Astrocyte (in vitro differentiated cells and primary cell): ENCODE data around the gene ANKRD66. TPM values are rescaled to one million over a fixed set of nuclear protein-coding genes. Genes with fewer than 3 reads are reported as not detected.

ENCODE experiments used
- DNase-seq: peaks from one replicate; pipeline ENCODE4 v3.0.0-alpha.2; 2010; ENCODE audit warnings: low read depth
- FAIRE-seq: peaks from 2 replicates; lab custom pipeline; 2011; peaks lifted over from hg19 to GRCh38; lab: Jason Lieb, UNC
- H2AFZ ChIP-seq: 2 replicates; pipeline ENCODE4 v1.6.0; 2012; ENCODE audit warnings: low read depth, low read length, inconsistent platforms
- H3K27ac ChIP-seq: 2 replicates; pipeline ENCODE4 v1.5.1; 2011; ENCODE audit warnings: low read depth, low read length, inconsistent platforms
- H3K27me3 ChIP-seq: 2 replicates; pipeline ENCODE4 v1.6.0; 2011; ENCODE audit warnings: low read length, inconsistent platforms; ENCODE audit not compliant: insufficient read depth
- H3K36me3 ChIP-seq: 2 replicates; pipeline ENCODE4 v1.5.1; 2011; ENCODE audit warnings: low read length, inconsistent platforms; ENCODE audit not compliant: insufficient read depth
- H3K4me1 ChIP-seq: 2 replicates; pipeline ENCODE4 v1.5.1; 2011; ENCODE audit warnings: low read length, inconsistent platforms; ENCODE audit not compliant: insufficient read depth
- H3K4me2 ChIP-seq: 2 replicates; pipeline ENCODE4 v1.6.0; 2012; ENCODE audit warnings: low read length, inconsistent platforms
- H3K4me3 ChIP-seq: 2 replicates; pipeline ENCODE4 v1.5.1; 2011; ENCODE audit warnings: low read depth, mild to moderate bottlenecking, low read length, inconsistent platforms; ENCODE audit not compliant: insufficient read depth
- H3K79me2 ChIP-seq: 2 replicates; pipeline ENCODE4 v1.6.0; 2012; ENCODE audit warnings: mild to moderate bottlenecking, low read length, inconsistent platforms; ENCODE audit not compliant: insufficient read depth
- H3K9ac ChIP-seq: 2 replicates; pipeline ENCODE4 v1.6.0; 2012; ENCODE audit warnings: mild to moderate bottlenecking, low read length, inconsistent platforms
- H3K9me3 ChIP-seq: 2 replicates; pipeline ENCODE4 v1.5.1; 2012; ENCODE audit warnings: low read depth, mild to moderate bottlenecking, low read length, inconsistent platforms; ENCODE audit not compliant: insufficient read depth
- H4K20me1 ChIP-seq: 2 replicates; pipeline ENCODE4 v1.6.0; 2012; ENCODE audit warnings: low read length, inconsistent platforms; ENCODE audit not compliant: insufficient read depth
- H3K27ac Mint-ChIP-seq: one replicate; pipeline ENCODE4 v1.8.0; 2021; ENCODE audit warnings: mild to moderate bottlenecking, mixed read lengths; ENCODE audit not compliant: unreplicated experiment
- H3K27me3 Mint-ChIP-seq: one replicate; pipeline ENCODE4 v1.8.0; 2021; ENCODE audit warnings: low read depth, mixed read lengths; ENCODE audit not compliant: unreplicated experiment
- H3K36me3 Mint-ChIP-seq: one replicate; pipeline ENCODE4 v1.8.0; 2021; ENCODE audit warnings: low read depth, mixed read lengths; ENCODE audit not compliant: unreplicated experiment
- H3K4me1 Mint-ChIP-seq: one replicate; pipeline ENCODE4 v1.8.0; 2021; ENCODE audit warnings: low read depth, mixed read lengths; ENCODE audit not compliant: unreplicated experiment
- H3K4me3 Mint-ChIP-seq: one replicate; pipeline ENCODE4 v1.8.0; 2021; ENCODE audit warnings: mild to moderate bottlenecking, moderate library complexity, mixed read lengths; ENCODE audit not compliant: unreplicated experiment
- H3K9me3 Mint-ChIP-seq: one replicate; pipeline ENCODE4 v1.8.0; 2021; ENCODE audit warnings: mild to moderate bottlenecking, mixed read lengths; ENCODE audit not compliant: unreplicated experiment
- CTCF ChIP-seq: IDR thresholded peaks from 2 replicates; pipeline ENCODE4 v1.5.1; 2011; ENCODE audit warnings: low read depth, mild to moderate bottlenecking, inconsistent platforms, low read length, moderate library complexity; ENCODE audit not compliant: insufficient read depth
- EZH2 ChIP-seq: IDR thresholded peaks from 2 replicates; pipeline ENCODE4 v1.6.1; 2012; ENCODE audit warnings: mild to moderate bottlenecking, low read length, inconsistent platforms; ENCODE audit not compliant: insufficient read depth
- total RNA-seq: library from RNA; stranded (reverse); gene quantifications from 2 replicates; pipeline ENCODE4 v1.2.1, GENCODE V29; 2021

Gene ANKRD66
- total RNA-seq, 1 donor from 2014 or later, result not detected

DNA sequence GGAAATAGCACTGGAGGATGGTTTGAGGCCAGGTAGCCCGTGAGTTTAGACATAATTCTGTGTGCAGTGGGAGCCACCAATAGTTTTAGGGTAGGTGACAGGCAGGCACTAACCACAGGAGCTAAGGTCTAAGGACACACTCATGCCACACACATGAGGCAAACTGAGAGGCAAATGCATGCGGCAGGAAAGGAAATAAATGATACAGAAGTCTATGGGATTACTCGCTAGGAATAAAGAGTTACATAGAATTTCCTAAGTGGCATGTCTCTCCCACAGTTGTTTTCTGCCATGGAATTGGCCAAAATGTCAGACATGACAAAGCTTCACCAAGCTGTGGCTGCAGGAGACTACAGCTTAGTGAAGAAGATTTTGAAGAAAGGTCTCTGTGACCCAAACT is 4.9 kb downstream of the ANKRD66 start:
- Histone ChIP-seq H3K27me3 (no peaks in the 10 kb centered on the region), H3K27ac (no peak overlapping the region), H3K9me3 (no peaks in the 10 kb centered on the region), H3K9ac (no peak overlapping the region), H4K20me1 (no peaks in the 10 kb centered on the region), H3K4me3 (no peak overlapping the region), H3K4me1 (no peaks in the 10 kb centered on the region), H2AFZ (no peak overlapping the region), H3K36me3 (no peaks in the 10 kb centered on the region), H3K4me2 (no peak overlapping the region), H3K79me2 (no peaks in the 10 kb centered on the region)
- DNase-seq, result no peak
- no peak for FAIRE-seq
- H3K27me3 Mint-ChIP-seq, result no peaks in the 10 kb centered on the region
- no peak overlapping the region for H3K4me3 Mint-ChIP-seq
- H3K36me3 Mint-ChIP-seq, result no peaks in the 10 kb centered on the region
- no peak for TF ChIP-seq EZH2
- no peak for TF ChIP-seq CTCF
- H3K4me1 Mint-ChIP-seq, result no peaks in the 10 kb centered on the region
- H3K27ac Mint-ChIP-seq, result no peak overlapping the region
- no peaks in the 10 kb centered on the region for H3K9me3 Mint-ChIP-seq

DNA sequence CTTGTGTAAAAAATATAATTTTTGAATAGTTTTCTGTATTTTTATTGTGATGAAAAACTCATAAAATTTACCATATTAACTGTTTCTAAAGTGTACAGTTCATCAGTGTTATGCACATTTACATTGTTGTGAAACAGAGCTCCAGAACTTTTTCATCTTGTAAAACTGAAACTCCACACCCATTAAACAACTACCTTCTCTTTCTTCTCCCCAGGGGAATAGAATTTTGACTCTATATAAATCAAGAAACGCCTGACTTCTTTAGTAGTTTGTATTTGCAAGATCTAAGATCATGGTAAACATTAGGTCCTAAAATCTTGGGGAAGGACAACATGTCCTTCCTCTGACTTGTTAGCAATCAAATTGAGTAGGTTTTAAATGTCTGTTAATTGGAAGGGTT is 9.1 kb downstream of the ANKRD66 start:
- Histone ChIP-seq H3K4me2 (no peak overlapping the region), H3K36me3 (no peaks in the 10 kb centered on the region), H3K79me2 (no peaks in the 10 kb centered on the region), H3K4me3 (no peak overlapping the region), H3K27ac (no peak overlapping the region), H2AFZ (no peak overlapping the region), H3K4me1 (peaks cover 5% of the 10 kb centered on the region), H4K20me1 (no peaks in the 10 kb centered on the region), H3K9me3 (no peaks in the 10 kb centered on the region), H3K9ac (no peak overlapping the region), H3K27me3 (no peaks in the 10 kb centered on the region)
- Mint-ChIP-seq H3K9me3 (no peaks in the 10 kb centered on the region), H3K4me3 (no peak overlapping the region), H3K36me3 (no peaks in the 10 kb centered on the region), H3K27ac (no peak overlapping the region), H3K4me1 (no peaks in the 10 kb centered on the region), H3K27me3 (no peaks in the 10 kb centered on the region)
- no peak for TF ChIP-seq EZH2
- FAIRE-seq (no peak), DNase-seq (no peak)

- Histone ChIP-seq H2AFZ (no peak overlapping the region), H3K27me3 (no peaks in the 10 kb centered on the region), H3K4me3 (no peak overlapping the region), H3K36me3 (no peaks in the 10 kb centered on the region), H3K79me2 (no peaks in the 10 kb centered on the region), H3K9ac (no peak overlapping the region), H4K20me1 (no peaks in the 10 kb centered on the region), H3K9me3 (no peaks in the 10 kb centered on the region), H3K27ac (no peak overlapping the region), H3K4me1 (peaks cover 5% of the 10 kb centered on the region), H3K4me2 (peak overlapping the region; percentile 7)
- H3K4me1 Mint-ChIP-seq, result no peaks in the 10 kb centered on the region
- no peaks in the 10 kb centered on the region for H3K9me3 Mint-ChIP-seq
- FAIRE-seq (no peak), DNase-seq (no peak)
- no peak overlapping the region for H3K4me3 Mint-ChIP-seq
- TF ChIP-seq EZH2 (no peak), CTCF (no peak)
- H3K27me3 Mint-ChIP-seq, result no peaks in the 10 kb centered on the region
- no peak overlapping the region for H3K27ac Mint-ChIP-seq
- H3K36me3 Mint-ChIP-seq, result no peaks in the 10 kb centered on the region
Observed at GRCh38 chr6:46756469-46757213, 9.9 kb downstream of the ANKRD66 start.
